Lower leg skin (tissue), 3 donors: ENCODE results near the gene AMPH.

Experiments
- POLR2A ChIP-seq, 2 donors: fragments of 450-650 bp; IDR thresholded peaks; one replicate each; pipeline ENCODE4 v1.6.1; 2016 to 2017; ENCODE audit warnings: antibody characterized with exemption in 2 of 2, mild to moderate bottlenecking in 1 of 2, moderate library complexity in 1 of 2
- TF ChIP-seq, protein P1 (sequence below), 3 donors: fragments of 450-650 bp; IDR thresholded peaks; one replicate each; pipeline ENCODE4 v1.5.1; 2016; ENCODE audit warnings: antibody characterized with exemption in 3 of 3, mild to moderate bottlenecking in 3 of 3, moderate library complexity in 2 of 3

DNA sequence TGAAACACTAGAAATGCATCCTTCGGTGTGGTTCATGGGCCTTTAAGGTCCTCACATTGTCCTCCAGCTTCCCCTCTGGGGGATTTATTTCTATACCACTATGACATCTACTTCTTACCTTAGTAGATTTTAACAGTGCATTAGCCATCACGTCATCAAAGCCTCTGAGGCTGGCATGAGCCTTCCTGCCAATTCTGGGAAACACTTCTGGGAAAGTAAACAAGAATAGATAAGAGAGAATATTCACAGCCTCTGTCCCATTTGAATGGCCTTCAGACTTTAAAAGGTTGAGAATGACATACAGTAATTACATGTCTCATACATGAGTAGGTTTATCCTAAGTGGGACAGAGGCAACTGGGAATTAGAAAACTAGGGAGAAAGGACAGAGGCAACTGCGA, 89.7 kb downstream of the AMPH start:
- TF ChIP-seq, protein P1, sequence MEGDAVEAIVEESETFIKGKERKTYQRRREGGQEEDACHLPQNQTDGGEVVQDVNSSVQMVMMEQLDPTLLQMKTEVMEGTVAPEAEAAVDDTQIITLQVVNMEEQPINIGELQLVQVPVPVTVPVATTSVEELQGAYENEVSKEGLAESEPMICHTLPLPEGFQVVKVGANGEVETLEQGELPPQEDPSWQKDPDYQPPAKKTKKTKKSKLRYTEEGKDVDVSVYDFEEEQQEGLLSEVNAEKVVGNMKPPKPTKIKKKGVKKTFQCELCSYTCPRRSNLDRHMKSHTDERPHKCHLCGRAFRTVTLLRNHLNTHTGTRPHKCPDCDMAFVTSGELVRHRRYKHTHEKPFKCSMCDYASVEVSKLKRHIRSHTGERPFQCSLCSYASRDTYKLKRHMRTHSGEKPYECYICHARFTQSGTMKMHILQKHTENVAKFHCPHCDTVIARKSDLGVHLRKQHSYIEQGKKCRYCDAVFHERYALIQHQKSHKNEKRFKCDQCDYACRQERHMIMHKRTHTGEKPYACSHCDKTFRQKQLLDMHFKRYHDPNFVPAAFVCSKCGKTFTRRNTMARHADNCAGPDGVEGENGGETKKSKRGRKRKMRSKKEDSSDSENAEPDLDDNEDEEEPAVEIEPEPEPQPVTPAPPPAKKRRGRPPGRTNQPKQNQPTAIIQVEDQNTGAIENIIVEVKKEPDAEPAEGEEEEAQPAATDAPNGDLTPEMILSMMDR (IDR thresholded peaks at IDR 0.05): no peak
- no peak for TF ChIP-seq POLR2A (IDR thresholded peaks at IDR 0.05)
